GM19455 (cell line): ENCODE data around the gene AP1M1.
"Not testable (repeated sequence)": the region's sequence is repeated elsewhere in the genome, so short reads cannot be mapped to it uniquely, and the experiment has no call there.

Source experiments
- ATAC-seq: cut with Tn5 transposase; IDR thresholded peaks from one replicate; pipeline ENCODE4 v1.9.1; 2021; ENCODE audit not compliant: unreplicated experiment

AP1M1 gene

GRCh38 chr19:16197622-16198369, at the start of gene AP1M1:
AP1M1 (plus strand) TSS chr19:16197911; CDS start chr19:16198027, 116 bp downstream.
- peak; percentile 86 for ATAC-seq

- no peak for ATAC-seq
Measured at GRCh38 chr19:16148443-16149229, 49.1 kb upstream of the AP1M1 start.

GRCh38 chr19:16153582-16154336, 44.0 kb upstream of the AP1M1 start:
- no peak for ATAC-seq

- ATAC-seq: no peak
Measured at GRCh38 chr19:16154557-16154956, 43.2 kb upstream of the AP1M1 start.

GRCh38 chr19:16155128-16155527, 42.6 kb upstream of the AP1M1 start:
- ATAC-seq: no peak

- ATAC-seq: no peak
Measured at GRCh38 chr19:16156904-16157303, 40.8 kb upstream of the AP1M1 start.

- no peak for ATAC-seq
Measured at GRCh38 chr19:16157601-16158000, 40.1 kb upstream of the AP1M1 start.

- no peak for ATAC-seq
Measured at GRCh38 chr19:16159655-16160054, 38.1 kb upstream of the AP1M1 start.

- no peak for ATAC-seq
Measured at GRCh38 chr19:16160445-16160942, 37.2 kb upstream of the AP1M1 start.

- no peak for ATAC-seq
Measured at GRCh38 chr19:16160943-16161560, 36.7 kb upstream of the AP1M1 start.

- ATAC-seq: no peak
Measured at GRCh38 chr19:16161840-16162239, 35.9 kb upstream of the AP1M1 start.

GRCh38 chr19:16164222-16164890, 33.4 kb upstream of the AP1M1 start:
- no peak for ATAC-seq

- ATAC-seq: no peak
Measured at GRCh38 chr19:16166417-16166816, 31.3 kb upstream of the AP1M1 start.

- ATAC-seq: no peak
Measured at GRCh38 chr19:16167055-16167454, 30.7 kb upstream of the AP1M1 start.

- no peak for ATAC-seq
Measured at GRCh38 chr19:16168465-16169081, 29.1 kb upstream of the AP1M1 start.

GRCh38 chr19:16170134-16170533, 27.6 kb upstream of the AP1M1 start:
- ATAC-seq: no peak

- no peak for ATAC-seq
Measured at GRCh38 chr19:16175954-16176353, 21.8 kb upstream of the AP1M1 start.

- not testable (repeated sequence) for ATAC-seq
Measured at GRCh38 chr19:16178866-16179265, 18.8 kb upstream of the AP1M1 start.

- ATAC-seq: no peak
Measured at GRCh38 chr19:16180611-16181010, 17.1 kb upstream of the AP1M1 start.

- ATAC-seq: no peak
Measured at GRCh38 chr19:16184665-16185122, 13.0 kb upstream of the AP1M1 start.
